Mesenchymal stem cell (in vitro differentiated cells and primary cell): ENCODE measurements around the gene IMMP2L.

Experiments used
- DNase-seq: peaks from one replicate; pipeline ENCODE4 v3.0.0-alpha.2; 2013
- H2AFZ ChIP-seq: one replicate; pipeline ENCODE4 v1.6.1; 2013; ENCODE audit warnings: low read depth, mild to moderate bottlenecking, control low read depth, inconsistent platforms, low read length, moderate library complexity
- H2AK5ac ChIP-seq: 2 replicates; pipeline ENCODE4 v1.6.1; 2013; ENCODE audit warnings: low read length, moderate library complexity, mild to moderate bottlenecking, inconsistent platforms; ENCODE audit not compliant: severe bottlenecking
- H2BK120ac ChIP-seq: one replicate; pipeline ENCODE4 v1.6.1; 2013; ENCODE audit warnings: low read depth, mild to moderate bottlenecking, inconsistent platforms, low read length, moderate library complexity
- H2BK12ac ChIP-seq, 2 experiments: one replicate each; pipeline ENCODE4 v1.6.1; 2013; ENCODE audit warnings: inconsistent platforms in 2 of 2, low read length in 2 of 2, mild to moderate bottlenecking in 2 of 2, moderate library complexity in 2 of 2, control low read depth in 1 of 2
- H2BK15ac ChIP-seq: one replicate; pipeline ENCODE4 v1.6.1; 2013; ENCODE audit warnings: mild to moderate bottlenecking, low read depth, inconsistent platforms; ENCODE audit not compliant: poor library complexity, severe bottlenecking
- H2BK5ac ChIP-seq: 2 replicates; pipeline ENCODE4 v1.6.1; 2013; ENCODE audit warnings: low read depth, mild to moderate bottlenecking, low read length, control low read depth, inconsistent platforms; ENCODE audit not compliant: poor library complexity, severe bottlenecking
- H3K14ac ChIP-seq, 2 experiments: one replicate each; pipeline ENCODE4 v1.6.1; 2013; ENCODE audit warnings: inconsistent platforms in 2 of 2, low read length in 2 of 2, control low read depth in 1 of 2, mild to moderate bottlenecking in 1 of 2, moderate library complexity in 1 of 2
- H3K18ac ChIP-seq, 2 experiments: one replicate each; pipeline ENCODE4 v1.6.1; 2013; ENCODE audit warnings: inconsistent platforms in 2 of 2, low read length in 2 of 2, control low read depth in 1 of 2, low read depth in 1 of 2, mild to moderate bottlenecking in 1 of 2
- H3K23ac ChIP-seq, 2 experiments: one replicate each; pipeline ENCODE4 v1.6.1; 2013; ENCODE audit warnings: inconsistent platforms in 2 of 2, low read length in 2 of 2, mild to moderate bottlenecking in 2 of 2, moderate library complexity in 2 of 2, control low read depth in 1 of 2
- H3K27ac ChIP-seq: 2 replicates; pipeline ENCODE4 v1.5.1; 2013; ENCODE audit warnings: mild to moderate bottlenecking, moderate library complexity, low read length, control low read depth, inconsistent platforms; ENCODE audit not compliant: poor library complexity, severe bottlenecking
- H3K27me3 ChIP-seq, 2 experiments: 2 replicates each; pipeline versions ENCODE4 v1.6.1 to v1.7.0; 2013; ENCODE audit warnings: low read length in 2 of 2, mild to moderate bottlenecking in 2 of 2, moderate library complexity in 2 of 2, control low read depth in 1 of 2, inconsistent platforms in 1 of 2; ENCODE audit not compliant: control insufficient read depth in 1 of 2, insufficient read depth in 1 of 2
- H3K36me3 ChIP-seq, 2 experiments: 2 replicates each; pipeline versions ENCODE4 v1.6.1 to v1.7.0; 2013; ENCODE audit warnings: low read length in 2 of 2, control low read depth in 1 of 2, inconsistent platforms in 1 of 2, low read depth in 1 of 2, mild to moderate bottlenecking in 1 of 2; ENCODE audit not compliant: insufficient read depth in 2 of 2, control insufficient read depth in 1 of 2
- H3K4ac ChIP-seq, 2 experiments: one replicate each; pipeline ENCODE4 v1.6.1; 2013; ENCODE audit warnings: inconsistent platforms in 2 of 2, low read length in 2 of 2, mild to moderate bottlenecking in 2 of 2, moderate library complexity in 2 of 2, control low read depth in 1 of 2, low read depth in 1 of 2
- H3K4me1 ChIP-seq: 2 replicates; pipeline ENCODE4 v1.6.1; 2013; ENCODE audit warnings: low read depth, low read length, control low read depth; ENCODE audit not compliant: control insufficient read depth, insufficient read depth
- H3K4me2 ChIP-seq: 2 replicates; pipeline ENCODE4 v1.6.1; 2013; ENCODE audit warnings: low read length, mild to moderate bottlenecking, inconsistent platforms; ENCODE audit not compliant: poor library complexity, severe bottlenecking
- H3K4me3 ChIP-seq, 2 experiments: 2 replicates each; pipeline versions ENCODE4 v1.5.1 to v1.7.0; 2013; ENCODE audit warnings: low read length in 2 of 2, mild to moderate bottlenecking in 2 of 2, control low read depth in 1 of 2, low read depth in 1 of 2; ENCODE audit not compliant: insufficient read depth in 1 of 2
- H3K79me1 ChIP-seq: replicated peaks from 2 replicates; pipeline ENCODE4 v1.6.1; 2013; ENCODE audit warnings: mild to moderate bottlenecking, control low read depth, low read length, inconsistent platforms; ENCODE audit not compliant: poor library complexity, severe bottlenecking
- H3K9ac ChIP-seq: 2 replicates; pipeline ENCODE4 v1.7.0; 2013; ENCODE audit warnings: mild to moderate bottlenecking, low read length, moderate library complexity
- H3K9me3 ChIP-seq: 2 replicates; pipeline ENCODE4 v1.7.0; 2013; ENCODE audit warnings: mild to moderate bottlenecking, low read length; ENCODE audit not compliant: control insufficient read depth
- H4K8ac ChIP-seq: one replicate; pipeline ENCODE4 v1.6.1; 2013; ENCODE audit warnings: inconsistent platforms, mild to moderate bottlenecking, low read length, moderate library complexity
- H4K91ac ChIP-seq: one replicate; pipeline ENCODE4 v1.6.1; 2013; ENCODE audit warnings: mild to moderate bottlenecking, low read length, inconsistent platforms
- WGBS: methylation state at CpG from one replicate; pipeline ENCODE4 v1.1.7; 2013; ENCODE audit warnings: mixed read lengths; 5-methylcytosine and 5-hydroxymethylcytosine counted together

The IMMP2L gene

GRCh38 chr7:111192614-111193413, 369.5 kb downstream of the IMMP2L start:
- H4K8ac ChIP-seq: no peak overlapping the region
- H2BK120ac ChIP-seq: no peak overlapping the region
- H3K18ac ChIP-seq: no peak overlapping the region
- no peak for DNase-seq
- H4K91ac ChIP-seq: no peak overlapping the region
- no peaks in the 10 kb centered on the region for H3K36me3 ChIP-seq
- no peak overlapping the region for H2BK12ac ChIP-seq
- H2AK5ac ChIP-seq: no peak overlapping the region
- no peak overlapping the region for H3K14ac ChIP-seq
- 93% methylated on average over 3 of the region's 3 CpGs for WGBS
- H3K79me1 ChIP-seq: no peaks in the 10 kb centered on the region
- H3K9ac ChIP-seq: no peak overlapping the region
- no peak overlapping the region for H3K23ac ChIP-seq
- no peak overlapping the region for H3K4me3 ChIP-seq
- H3K9me3 ChIP-seq: no peaks in the 10 kb centered on the region
- no peaks in the 10 kb centered on the region for H3K27me3 ChIP-seq
- no peak overlapping the region for H3K27ac ChIP-seq
- no peaks in the 10 kb centered on the region for H3K4me1 ChIP-seq
- H3K4ac ChIP-seq: no peak overlapping the region
- no peak overlapping the region for H2AFZ ChIP-seq
- H2BK15ac ChIP-seq: no peak overlapping the region
- H2BK5ac ChIP-seq: no peak overlapping the region
- no peak overlapping the region for H3K4me2 ChIP-seq

GRCh38 chr7:111190804-111191203, 371.5 kb downstream of the IMMP2L start:
- H3K4me3 ChIP-seq: no peak overlapping the region
- H3K79me1 ChIP-seq: no peaks in the 10 kb centered on the region
- no peak overlapping the region for H4K91ac ChIP-seq
- H2BK5ac ChIP-seq: no peak overlapping the region
- no peaks in the 10 kb centered on the region for H3K9me3 ChIP-seq
- H3K27ac ChIP-seq: no peak overlapping the region
- H2BK15ac ChIP-seq: no peak overlapping the region
- H3K36me3 ChIP-seq: no peaks in the 10 kb centered on the region
- H3K4me2 ChIP-seq: no peak overlapping the region
- H3K27me3 ChIP-seq: no peaks in the 10 kb centered on the region
- no peak overlapping the region for H3K14ac ChIP-seq
- no peak overlapping the region for H3K4ac ChIP-seq
- no peak overlapping the region for H4K8ac ChIP-seq
- H2BK12ac ChIP-seq: no peak overlapping the region
- H3K18ac ChIP-seq: no peak overlapping the region
- H3K9ac ChIP-seq: no peak overlapping the region
- H3K23ac ChIP-seq: no peak overlapping the region
- H2AK5ac ChIP-seq: no peak overlapping the region
- 79% methylated on average over 2 of the region's 2 CpGs for WGBS
- DNase-seq: no peak
- no peak overlapping the region for H2AFZ ChIP-seq
- no peaks in the 10 kb centered on the region for H3K4me1 ChIP-seq
- H2BK120ac ChIP-seq: no peak overlapping the region

GRCh38 chr7:111184987-111185386, 377.3 kb downstream of the IMMP2L start:
- no peaks in the 10 kb centered on the region for H3K4me1 ChIP-seq
- no peak overlapping the region for H2BK120ac ChIP-seq
- H2BK12ac ChIP-seq: no peak overlapping the region
- no peaks in the 10 kb centered on the region for H3K36me3 ChIP-seq
- H2AK5ac ChIP-seq: no peak overlapping the region
- no peak overlapping the region for H2AFZ ChIP-seq
- no peak overlapping the region for H3K4ac ChIP-seq
- H2BK15ac ChIP-seq: no peak overlapping the region
- H3K79me1 ChIP-seq: no peaks in the 10 kb centered on the region
- H4K8ac ChIP-seq: no peak overlapping the region
- no peaks in the 10 kb centered on the region for H3K27me3 ChIP-seq
- H3K27ac ChIP-seq: no peak overlapping the region
- H3K9me3 ChIP-seq: peaks cover 4% of the 10 kb centered on the region
- no peak overlapping the region for H3K23ac ChIP-seq
- 75% methylated on average over 1 of the region's 3 CpGs for WGBS
- H3K14ac ChIP-seq: no peak overlapping the region
- no peak overlapping the region for H3K9ac ChIP-seq
- no peak for DNase-seq
- no peak overlapping the region for H3K4me2 ChIP-seq
- no peak overlapping the region for H3K18ac ChIP-seq
- H2BK5ac ChIP-seq: no peak overlapping the region
- no peak overlapping the region for H4K91ac ChIP-seq
- H3K4me3 ChIP-seq: no peak overlapping the region

- no peak overlapping the region for H3K4ac ChIP-seq
- H2BK5ac ChIP-seq: no peak overlapping the region
- H3K4me2 ChIP-seq: no peak overlapping the region
- no peak overlapping the region for H2AK5ac ChIP-seq
- H2BK12ac ChIP-seq: no peak overlapping the region
- H3K36me3 ChIP-seq: no peaks in the 10 kb centered on the region
- H3K14ac ChIP-seq: no peak overlapping the region
- no peaks in the 10 kb centered on the region for H3K79me1 ChIP-seq
- no peak overlapping the region for H2BK120ac ChIP-seq
- H3K23ac ChIP-seq: no peak overlapping the region
- no peak overlapping the region for H3K9ac ChIP-seq
- no peak overlapping the region for H4K91ac ChIP-seq
- H3K18ac ChIP-seq: no peak overlapping the region
- H2AFZ ChIP-seq: no peak overlapping the region
- no peak overlapping the region for H2BK15ac ChIP-seq
- H3K27me3 ChIP-seq: no peaks in the 10 kb centered on the region
- no peaks in the 10 kb centered on the region for H3K4me1 ChIP-seq
- H3K9me3 ChIP-seq: peaks cover 17% of the 10 kb centered on the region
- H4K8ac ChIP-seq: no peak overlapping the region
- H3K4me3 ChIP-seq: no peak overlapping the region
- H3K27ac ChIP-seq: no peak overlapping the region
- DNase-seq: no peak
Observed at GRCh38 chr7:111183321-111183720, 379.0 kb downstream of the IMMP2L start.
